Sciatic nerve (tissue), 2 donors: Measurements from ENCODE around the gene KRT4. TPM values are rescaled to one million over a fixed set of nuclear protein-coding genes. Genes with fewer than 3 reads are reported as not detected.

ENCODE experiments used
- ATAC-seq: fragments of 200-7000 bp; cut with Tn5 transposase; one replicate; pipeline ENCODE4 v1.9.1; 2020; ENCODE audit warnings: mild to moderate bottlenecking, moderate library complexity
- DNase-seq: peaks from one replicate; pipeline ENCODE4 v3.0.0-alpha.2; 2020; ENCODE audit warnings: low spot score
- intact Hi-C: fragments of 100-400 bp; cut with DNase I; formaldehyde crosslinking; loops from one replicate; pipeline ENCODE4 v1.14.2; 2022
- total RNA-seq: library from RNA; stranded (reverse); fragmentation: NEBNext Ultra II Directional; extraction: Animal tissue kit (Norgen Biotek cat#: 25700); gene quantifications from one replicate; pipeline ENCODE4 v1.2.1, GENCODE V29; 2021
- donor health status: DM: no; HTN: no; CAD: no.
- donor health status: DM: no; HTN: no; CAD: no.

KRT4 gene
- total RNA-seq, 1 donor from 2014 or later, result not detected

DNA sequence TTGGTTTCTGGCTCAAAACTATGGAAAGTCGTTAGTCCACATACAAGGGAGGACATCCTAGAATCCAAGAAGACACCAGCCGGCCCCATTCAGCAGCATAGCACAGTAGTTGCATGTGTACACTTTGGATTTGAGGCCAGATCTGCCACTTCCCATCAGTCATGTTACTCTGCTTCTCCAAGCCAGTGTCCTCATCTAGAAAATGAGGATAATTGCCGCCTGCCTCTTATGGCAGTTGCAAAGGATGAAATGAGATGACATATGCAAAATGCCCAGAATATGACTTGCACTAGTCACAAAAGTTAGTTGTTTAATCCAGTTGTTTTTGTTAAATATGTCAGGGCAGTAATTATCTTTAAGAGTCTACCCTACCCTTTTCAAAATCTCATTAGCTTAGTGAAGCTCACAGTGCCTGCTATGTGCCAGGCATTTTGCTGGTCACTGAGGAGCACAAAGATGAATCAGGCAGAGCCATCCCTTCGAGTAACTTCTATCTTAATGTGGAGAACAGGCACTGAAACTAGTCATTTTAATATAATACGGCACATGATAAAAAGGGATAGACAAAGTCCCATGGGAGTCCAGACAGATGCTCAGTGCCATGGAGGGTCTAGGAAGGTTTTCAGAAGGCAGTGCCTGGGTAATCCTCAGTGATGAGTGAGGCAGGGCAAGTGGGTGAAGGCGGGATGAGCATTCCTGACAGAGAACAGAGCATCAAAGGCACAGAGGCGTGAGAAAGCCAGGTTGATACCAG lies 30.2 kb downstream of the KRT4 start:
- ATAC-seq (no peak), DNase-seq (no peak)
- intact Hi-C loops, result no loop called here

DNA sequence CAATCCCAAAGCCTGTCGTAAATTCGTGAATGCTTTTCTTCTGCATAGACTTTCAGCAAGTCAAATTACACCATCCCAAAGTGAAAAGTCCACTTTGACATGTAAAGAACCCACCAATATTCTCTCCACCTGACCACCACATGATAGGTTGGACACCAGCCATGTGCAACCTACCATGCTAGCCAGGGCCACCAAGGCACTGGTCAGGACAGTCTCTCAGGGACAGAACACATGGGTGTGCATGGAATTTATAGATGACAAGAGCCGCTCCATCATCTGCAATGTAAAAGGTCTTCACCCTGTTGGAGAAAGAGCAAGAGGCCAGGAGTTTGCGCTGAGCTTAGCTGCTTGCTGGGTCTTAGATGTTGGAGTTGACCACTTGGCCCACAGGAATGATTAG lies 31.4 kb downstream of the KRT4 start:
- intact Hi-C loops, result no loop called here
- no peak for ATAC-seq
- no peak for DNase-seq

DNA sequence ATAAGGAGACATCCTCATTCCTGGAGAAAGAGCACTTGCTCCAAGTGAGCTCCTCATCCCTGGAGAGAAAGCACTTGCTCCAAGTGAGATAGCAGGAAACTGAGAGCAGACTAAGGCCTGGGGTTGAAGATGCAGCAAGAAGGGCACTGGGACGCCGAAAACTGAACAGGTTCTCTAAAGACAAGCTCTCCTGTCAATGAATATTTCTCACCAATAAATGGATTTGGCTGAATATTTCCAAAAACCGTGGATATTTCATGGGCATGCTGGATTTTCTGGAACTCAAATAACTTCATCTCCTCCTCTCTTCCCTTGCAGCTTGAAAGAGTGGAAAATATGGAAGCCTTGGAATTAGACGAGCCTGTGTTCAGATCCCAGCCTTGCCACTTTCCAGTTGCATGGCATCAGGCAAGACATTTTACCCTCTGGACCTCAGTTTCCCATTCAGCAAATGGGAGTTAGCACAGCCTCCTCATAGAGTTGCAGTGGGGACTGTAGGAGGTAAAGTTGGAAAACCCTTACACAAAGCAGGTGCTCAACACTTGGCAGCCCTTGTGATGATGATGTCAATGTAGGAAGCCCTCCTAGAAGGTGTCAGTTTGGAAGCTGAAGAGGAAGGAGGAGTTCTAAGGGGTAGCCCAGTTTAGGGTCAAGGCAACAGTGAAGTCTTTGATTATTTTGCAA lies 32.4 kb downstream of the KRT4 start:
- intact Hi-C loops, result no loop called here
- no peak for DNase-seq
- ATAC-seq, result no peak

DNA sequence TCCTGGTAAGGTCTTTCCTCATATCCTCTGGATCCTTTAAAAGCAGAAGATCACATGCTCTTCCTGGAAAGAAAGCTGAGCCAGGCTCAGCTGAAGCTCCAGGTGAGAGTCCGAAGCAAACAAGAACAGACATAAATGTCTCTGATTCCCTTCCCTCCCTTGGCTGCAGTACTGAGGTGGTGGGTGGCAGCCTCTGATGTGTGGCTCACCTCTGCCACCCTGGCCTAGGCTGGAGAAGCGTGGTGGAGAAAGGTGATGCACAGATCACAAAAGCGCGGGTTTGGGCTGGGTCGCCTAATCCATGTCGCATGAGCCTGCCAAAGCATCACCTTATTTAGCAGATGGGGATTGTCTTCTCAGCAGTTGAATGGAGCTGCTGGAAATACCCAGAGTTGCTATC lies 34.0 kb downstream of the KRT4 start:
- ATAC-seq (no peak), DNase-seq (no peak)
- intact Hi-C loops, result no loop called here

DNA sequence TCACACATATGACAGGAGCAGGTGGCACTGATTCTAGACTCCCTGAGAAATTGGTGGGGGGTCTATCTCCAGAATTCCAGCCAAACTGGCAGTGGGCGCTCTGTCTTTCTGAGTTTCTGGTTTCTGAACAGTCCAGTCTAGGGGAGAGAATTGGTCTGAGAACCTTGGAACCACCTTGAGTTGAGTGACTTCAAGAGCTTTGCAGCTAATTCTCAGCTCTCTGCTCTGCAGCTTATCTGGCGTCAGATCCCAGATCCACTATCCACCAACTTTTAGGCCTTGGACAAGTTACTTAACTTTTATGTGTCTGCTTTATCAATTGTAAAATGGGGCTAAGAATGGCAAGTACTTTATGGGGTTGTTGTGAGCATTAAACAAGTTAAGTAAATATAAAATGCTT lies 35.1 kb downstream of the KRT4 start:
- ATAC-seq (no peak), DNase-seq (no peak)
- intact Hi-C loops, result no loop called here

DNA sequence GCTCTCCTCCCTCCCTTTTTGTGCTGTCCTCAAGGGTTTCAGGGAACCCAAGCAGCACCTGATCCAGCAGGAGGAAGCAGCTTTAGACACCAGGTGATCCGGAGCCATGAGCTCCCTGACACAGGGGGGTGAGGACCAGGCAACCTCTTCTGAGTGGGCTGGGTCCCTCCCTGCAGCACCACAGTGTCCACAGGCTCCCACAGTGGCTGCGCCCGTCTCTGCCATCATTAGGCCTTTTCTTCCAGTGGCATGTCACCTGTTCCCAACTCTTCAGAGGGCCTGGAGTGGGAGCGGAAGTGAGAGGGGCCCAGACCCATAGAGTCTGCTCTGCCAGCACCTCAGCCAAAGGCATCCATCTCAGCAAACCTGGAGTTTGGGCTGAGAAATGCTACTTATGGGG lies 36.4 kb downstream of the KRT4 start:
- no peak for DNase-seq
- no peak for ATAC-seq
- intact Hi-C loops, result no loop called here

DNA sequence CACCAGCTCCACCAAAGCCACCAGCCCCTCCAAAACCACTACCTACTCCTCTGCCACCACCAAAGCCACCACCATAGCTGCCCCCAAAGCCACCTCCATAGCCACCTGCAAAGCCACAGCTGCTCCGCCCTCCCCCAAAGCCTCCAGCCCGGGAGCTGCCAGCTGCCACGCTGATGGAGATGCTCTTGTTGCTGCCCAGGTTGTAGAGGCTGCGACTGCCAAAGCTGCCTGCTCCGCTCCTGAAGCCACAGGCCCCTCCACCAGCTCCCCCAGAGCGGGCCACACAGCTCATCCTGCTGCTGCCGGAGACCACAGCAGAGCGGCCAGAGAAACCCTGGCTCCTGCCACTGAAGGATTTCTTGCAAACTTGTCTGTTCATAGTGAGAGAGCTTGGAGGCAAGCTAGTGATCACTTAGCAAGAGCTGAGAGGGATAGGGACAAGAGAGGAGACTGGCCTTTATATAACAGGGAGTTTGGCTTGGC lies 37.0 kb downstream of the KRT4 start, which contains the start of gene KRT76:
Gene KRT76 (minus strand): TSS at position 433 of the 483 bp plus-strand sequence. CDS start 54 bp downstream, at position 379.
- ATAC-seq (no peak), DNase-seq (no peak)
- intact Hi-C loops, result no loop called here

DNA sequence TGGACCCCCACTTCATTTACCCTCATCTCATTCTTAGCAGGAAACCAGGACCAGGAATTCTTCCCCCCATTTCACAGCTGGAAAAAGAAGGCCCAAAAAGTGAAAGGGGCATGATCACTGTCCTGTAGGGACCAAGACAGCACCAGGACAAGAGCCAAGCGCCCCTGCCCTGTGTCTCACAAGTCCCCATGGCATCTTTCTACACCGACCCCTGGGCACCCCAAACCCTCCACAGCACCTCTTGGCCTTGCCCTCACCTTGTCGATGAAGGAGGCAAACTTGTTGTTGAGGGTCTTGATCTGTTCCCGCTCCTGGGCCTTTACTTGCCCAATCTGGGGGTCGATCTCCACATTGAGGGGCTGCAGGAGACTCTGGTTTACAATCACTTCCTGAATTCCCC lies 37.5 kb downstream of the KRT4 start:
- DNase-seq, result no peak
- intact Hi-C loops, result no loop called here
- ATAC-seq, result no peak

DNA sequence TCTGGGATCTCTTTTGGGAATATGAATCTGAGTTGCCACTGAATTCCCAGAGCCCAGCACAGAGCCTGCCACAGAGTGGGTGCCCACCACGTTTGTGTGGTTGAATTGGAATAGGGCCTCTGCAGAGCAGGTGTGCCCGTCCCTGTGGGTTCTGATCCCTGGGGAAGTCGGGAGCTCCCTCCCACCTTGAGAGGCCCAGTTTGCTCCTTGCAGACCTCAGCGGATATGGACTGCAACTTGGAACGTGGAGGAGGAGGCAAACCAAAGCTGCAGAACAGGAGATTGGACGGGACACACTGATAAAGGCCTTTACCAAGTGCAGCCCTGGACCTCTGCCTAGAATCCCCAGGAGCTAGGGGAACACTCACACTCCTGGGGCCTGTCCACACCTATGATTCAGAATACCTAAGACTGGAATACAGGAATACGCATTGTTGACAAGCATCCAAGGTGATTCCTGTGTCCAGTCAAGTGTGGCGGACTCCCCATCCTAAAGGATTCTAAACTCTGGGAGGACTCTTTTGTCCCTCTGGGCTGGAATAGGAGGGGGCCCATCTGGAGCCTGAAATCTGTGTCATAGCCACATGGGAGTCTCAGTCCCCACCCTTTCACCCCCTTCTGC lies 39.2 kb downstream of the KRT4 start:
- DNase-seq, result no peak
- intact Hi-C loops, result no loop called here
- no peak for ATAC-seq

DNA sequence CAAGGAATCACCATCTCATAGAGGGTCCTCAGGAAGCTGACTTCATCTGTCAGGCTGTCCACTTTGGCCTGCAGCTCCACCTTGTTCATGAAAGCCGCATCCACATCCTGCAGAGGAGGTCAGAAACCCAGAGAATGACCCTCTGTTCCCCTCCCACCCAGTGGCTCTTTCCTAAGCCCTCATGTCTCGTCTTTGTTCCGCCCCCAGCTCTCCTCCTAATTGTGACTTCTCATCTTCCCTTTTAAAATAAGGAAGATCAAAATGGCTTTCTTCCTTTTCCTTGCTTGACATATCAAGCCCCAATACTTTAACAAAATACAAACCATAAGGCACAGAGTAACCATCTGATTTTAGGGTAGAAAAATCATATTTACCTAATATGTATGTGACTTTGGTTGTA lies 41.1 kb downstream of the KRT4 start:
- DNase-seq, result no peak
- intact Hi-C loops, result no loop called here
- ATAC-seq, result no peak

DNA sequence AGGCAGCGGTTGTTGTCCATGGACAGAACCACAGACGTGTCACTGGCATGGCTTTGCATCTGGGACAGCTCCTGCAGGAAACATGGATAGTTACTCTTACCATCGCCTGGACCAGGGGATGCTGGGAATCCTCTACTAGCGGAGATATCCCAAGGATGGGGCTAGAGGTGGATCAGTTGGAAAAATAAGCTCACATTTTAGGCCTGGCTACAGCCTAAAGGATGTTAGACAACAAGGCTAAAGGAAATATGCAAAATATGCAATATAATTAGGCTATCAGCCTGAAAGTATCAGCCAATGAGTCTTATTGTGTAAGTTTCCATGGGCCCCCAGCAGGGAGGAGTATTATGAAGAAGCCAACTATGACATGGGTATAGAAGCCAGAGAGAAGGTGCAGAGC lies 41.7 kb downstream of the KRT4 start:
- DNase-seq (no peak), ATAC-seq (no peak)
- intact Hi-C loops, result no loop called here

DNA sequence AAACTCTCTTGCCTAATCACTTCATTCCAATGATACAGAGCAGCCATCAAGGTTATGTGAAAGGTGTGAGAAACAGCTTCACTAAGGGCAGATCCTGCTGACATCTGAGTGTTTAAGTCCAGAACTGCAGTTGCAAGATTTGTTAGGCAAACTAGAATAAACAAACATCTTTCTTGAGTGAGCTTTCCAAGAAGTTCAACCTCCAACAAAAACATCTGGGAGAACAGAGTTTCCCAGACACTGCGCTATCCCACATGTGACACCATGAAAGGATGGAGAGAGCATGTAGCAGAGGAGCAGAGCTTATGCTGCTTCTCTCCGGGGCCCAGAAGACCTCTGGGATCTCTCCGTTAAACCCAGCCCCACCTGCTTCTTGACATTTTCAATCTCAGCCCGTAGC lies 42.4 kb downstream of the KRT4 start:
- intact Hi-C loops, result no loop called here
- DNase-seq, result no peak
- no peak for ATAC-seq

DNA sequence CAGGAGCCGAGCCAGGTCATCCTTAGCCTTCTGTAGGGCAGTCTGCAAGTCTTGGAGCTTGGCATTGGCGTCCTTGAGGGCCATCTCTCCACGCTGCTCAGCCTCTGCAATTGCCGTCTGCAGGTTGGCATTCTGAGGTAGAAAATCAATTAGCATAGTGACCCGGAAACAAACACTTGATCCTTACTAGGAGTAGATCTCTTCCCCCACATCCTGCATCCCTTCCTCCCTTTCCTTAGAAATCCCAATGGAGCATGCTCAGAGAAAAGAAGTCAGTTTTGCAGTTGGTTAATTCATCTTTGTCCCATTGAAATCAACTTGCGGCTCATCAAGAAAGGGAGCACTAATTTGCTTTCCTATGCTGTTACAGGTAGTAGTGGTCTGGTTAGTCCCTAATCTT lies 42.8 kb downstream of the KRT4 start:
- intact Hi-C loops, result no loop called here
- DNase-seq, result no peak
- ATAC-seq, result no peak

DNA sequence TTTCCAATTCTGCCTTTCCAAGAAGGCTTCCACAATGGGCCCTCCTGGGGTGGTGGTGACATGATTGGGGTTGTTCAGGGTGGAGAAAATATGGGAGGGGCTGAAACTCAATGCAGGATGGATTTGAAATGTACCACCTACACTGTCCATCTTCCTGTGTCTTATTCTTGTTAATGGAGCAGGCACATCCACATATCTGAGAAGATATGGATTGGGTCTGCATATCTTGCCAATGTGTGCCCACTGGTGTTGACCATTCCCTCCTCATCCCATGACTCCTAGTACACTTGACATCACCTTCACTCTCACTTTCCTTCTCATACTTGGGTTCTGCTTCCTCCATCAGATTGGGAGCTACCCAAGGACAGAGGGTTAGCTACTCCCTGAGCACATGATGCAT lies 44.0 kb downstream of the KRT4 start:
- ATAC-seq (no peak), DNase-seq (no peak)
- intact Hi-C loops, result no loop called here

DNA sequence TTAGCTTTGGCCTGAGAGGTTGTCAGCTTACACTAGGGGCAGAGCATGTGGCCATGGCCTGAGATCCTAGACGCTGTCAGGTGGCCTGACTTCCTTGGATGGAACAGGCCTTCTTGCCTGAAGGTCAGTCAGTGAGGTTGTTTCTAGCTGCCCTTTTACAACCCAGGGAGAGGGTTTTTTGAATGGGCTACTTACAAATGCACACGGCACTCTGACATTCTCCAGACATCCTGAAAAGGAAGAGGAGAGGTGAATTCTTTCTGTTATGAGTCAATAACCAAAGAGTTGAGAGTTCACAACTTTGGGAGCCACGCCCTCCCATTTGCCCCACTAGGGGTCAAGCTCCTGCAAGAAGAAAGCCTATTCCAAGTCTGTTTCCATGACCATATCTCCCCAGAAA lies 44.6 kb downstream of the KRT4 start:
- intact Hi-C loops, result no loop called here
- ATAC-seq (no peak), DNase-seq (no peak)

DNA sequence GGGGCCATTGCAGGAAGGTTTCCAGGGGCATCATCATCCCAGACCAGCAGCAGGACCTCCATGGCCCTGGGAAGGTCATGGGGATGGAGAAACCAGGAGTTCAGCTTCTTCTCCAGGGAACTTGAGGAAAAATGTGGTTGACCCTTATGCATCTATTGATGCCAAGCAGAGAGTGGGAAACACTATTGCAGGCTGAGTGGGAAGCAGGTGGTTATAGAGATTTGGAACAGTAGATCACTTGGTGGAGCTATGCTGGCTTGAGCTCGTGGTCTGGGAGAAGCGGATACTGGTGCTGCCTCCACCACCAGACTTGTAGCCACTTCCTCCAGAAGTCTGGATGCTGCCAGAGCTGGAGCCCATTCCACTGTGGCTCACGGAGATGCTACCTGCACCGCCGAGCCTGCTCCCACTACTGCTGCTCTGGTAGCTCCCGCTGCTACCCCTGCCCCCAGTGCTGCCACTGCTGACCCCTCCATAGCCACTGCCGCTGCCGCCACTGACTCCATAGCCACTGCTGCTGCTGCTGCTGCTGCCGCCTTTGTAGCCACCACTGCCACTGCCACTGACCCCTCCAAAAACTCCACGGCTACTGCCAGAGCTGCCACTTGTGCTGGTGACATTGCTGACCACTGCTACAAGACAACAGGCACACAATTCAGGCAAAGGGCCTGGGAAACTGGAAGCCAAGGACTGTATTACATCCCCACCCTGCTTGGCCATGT lies 45.3 kb downstream of the KRT4 start:
- intact Hi-C loops, result no loop called here
- no peak for ATAC-seq
- no peak for DNase-seq

DNA sequence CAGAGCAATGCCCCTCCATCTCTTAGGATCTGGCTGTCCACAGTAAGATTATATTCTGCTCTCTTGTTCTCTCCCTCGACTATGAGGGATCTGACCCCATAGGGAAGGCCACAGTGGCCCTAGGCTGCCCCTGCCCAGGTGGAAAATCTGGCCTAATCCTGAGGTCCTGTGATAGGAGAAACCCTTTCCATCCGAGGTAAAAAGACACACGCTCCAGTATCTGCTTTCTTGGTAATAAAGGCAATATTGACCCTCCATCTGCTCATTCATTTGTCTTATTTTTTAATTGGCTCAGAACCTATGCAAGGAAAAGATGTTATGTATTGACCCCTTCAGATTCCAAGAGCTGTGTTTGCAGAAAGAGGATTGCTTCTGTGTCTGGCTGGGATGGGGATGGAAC lies 46.5 kb downstream of the KRT4 start:
- no peak for ATAC-seq
- no peak for DNase-seq
- intact Hi-C loops, result no loop called here

DNA sequence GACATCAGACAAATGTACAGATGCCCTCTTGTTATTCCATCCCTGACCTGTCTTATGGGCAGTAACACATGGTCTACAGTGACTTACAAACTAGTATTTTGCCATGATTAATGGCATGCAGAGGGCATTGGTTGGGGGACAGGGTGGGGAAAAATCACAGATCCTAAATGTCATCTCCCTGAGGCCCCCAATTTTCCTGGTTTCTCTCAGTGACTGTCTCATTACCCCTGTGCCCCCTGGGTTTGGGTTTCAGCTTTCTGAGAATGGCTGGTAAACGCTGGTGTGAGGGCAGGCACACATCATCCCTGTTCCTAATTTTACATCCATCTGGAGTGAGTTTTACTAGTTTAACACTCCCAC lies 46.9 kb downstream of the KRT4 start:
- intact Hi-C loops, result no loop called here
- no peak for ATAC-seq
- DNase-seq, result no peak

DNA sequence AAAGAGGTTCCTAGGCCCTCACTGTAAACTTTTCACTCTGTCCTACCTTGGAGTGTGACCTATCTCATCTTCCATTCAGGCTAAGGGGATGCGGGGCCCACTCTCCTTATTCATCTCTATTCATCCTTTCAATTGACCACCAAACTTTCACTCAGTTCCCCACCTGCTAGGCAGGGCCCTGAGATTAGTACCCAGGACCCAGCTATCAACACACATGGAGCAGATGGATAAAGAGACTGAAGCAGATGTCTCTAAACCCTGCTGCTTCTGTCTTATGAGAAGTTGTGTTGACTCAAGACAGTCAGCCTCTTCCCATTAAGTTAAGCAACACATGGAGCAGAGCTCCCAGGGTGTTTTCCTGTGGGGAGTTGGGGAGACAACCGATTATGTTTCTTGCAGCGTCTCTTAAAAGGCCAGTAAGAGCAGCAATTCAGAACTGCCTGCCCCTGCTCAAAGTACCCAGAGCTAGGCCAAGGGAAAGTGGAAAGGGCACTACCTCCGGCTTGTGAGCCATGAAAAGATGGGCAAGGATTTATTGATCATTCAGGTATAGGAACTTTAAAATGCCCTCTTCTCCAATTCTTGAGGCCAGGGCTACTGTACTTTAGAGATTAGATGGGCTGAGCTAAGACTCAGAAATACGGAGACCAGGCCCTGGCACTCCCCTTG lies 47.4 kb downstream of the KRT4 start:
- intact Hi-C loops, result no loop called here
- ATAC-seq (no peak), DNase-seq (no peak)
